HCT116 (cell line): ENCODE results near the gene CDC42EP3. TPM values are rescaled to one million over a fixed set of nuclear protein-coding genes. Genes with fewer than 3 reads are reported as not detected.

Experiments
- ATAC-seq: fragments of 200-7000 bp; cut with Tn5 transposase; 2 replicates; pipeline ENCODE4 v1.9.1; 2020; ENCODE audit warnings: mild to moderate bottlenecking, moderate library complexity
- BruUV-seq: library from RNA; stranded (reverse); fragments of 400-500 nt; replicated peaks from 2 replicates; lab custom pipeline; 2021; lab: Mats Ljungman, UMichigan
- CTCF ChIA-PET: fragments of 300-600 bp; sonication (Branson Sonifier 250); formaldehyde crosslinking; loops from one replicate; lab custom pipeline; 2021; ENCODE audit warnings: antibody characterized with exemption; lab: Charles Lee
- POLR2A ChIA-PET: fragments of 300-600, 350-600 bp; sonication (Branson Sonifier 250); formaldehyde crosslinking; loops from one replicate; lab custom pipeline; 2021; ENCODE audit warnings: antibody characterized with exemption; lab: Charles Lee
- RAD21 ChIA-PET, 2 experiments: fragments of 300-600 bp; sonication (Branson Sonifier 250); formaldehyde crosslinking; loops; one replicate each; lab custom pipeline; 2023; ENCODE audit warnings: low total read pairs in 2 of 2; ENCODE audit not compliant: uncharacterized antibody in 2 of 2, unreplicated experiment in 2 of 2, low non-redundant PET in 1 of 2; lab: Charles Lee
- DNase-seq: peaks from one replicate; pipeline ENCODE4 v3.0.0-alpha.2; 2010; ENCODE audit warnings: low read depth, low spot score
- H2AFZ ChIP-seq: fragments of 200-600 bp; shearing (Covaris generic), sonication (generic); 2 replicates; pipeline ENCODE4 v1.6.1; 2017; ENCODE audit warnings: low read depth, mixed run types, mixed read lengths, antibody characterized with exemption, low read length; ENCODE audit not compliant: poor library complexity, severe bottlenecking
- H3K27ac ChIP-seq: 2 replicates; pipeline ENCODE4 v1.5.1; 2012; ENCODE audit warnings: low read depth, low read length
- H3K27me3 ChIP-seq: fragments of 200-600 bp; sonication (generic); 2 replicates; pipeline ENCODE4 v1.6.1; 2016; ENCODE audit warnings: mixed run types, low read length, mixed read lengths; ENCODE audit not compliant: insufficient read depth
- H3K36me3 ChIP-seq, 2 experiments: fragments of 200-500 bp in 1 of 2; fragments of 200-600 bp in 1 of 2; sonication (Bioruptor generic) in 1 of 2; sonication (generic) in 1 of 2; 2 replicates each; pipeline versions ENCODE4 v1.5.1 to v1.6.1; 2014 to 2016; ENCODE audit warnings: low read length in 2 of 2, inconsistent platforms in 1 of 2, mixed read lengths in 1 of 2, mixed run types in 1 of 2; ENCODE audit not compliant: insufficient read depth in 2 of 2, control insufficient read depth in 1 of 2
- H3K4me1 ChIP-seq, 2 experiments: fragments of 200-600 bp in 1 of 2; sonication (generic) in 1 of 2; 2 replicates each; pipeline versions ENCODE4 v1.5.1 to v1.6.1; 2012 to 2017; ENCODE audit warnings: low read length in 2 of 2, inconsistent platforms in 1 of 2, mild to moderate bottlenecking in 1 of 2, mixed read lengths in 1 of 2, mixed run types in 1 of 2, moderate library complexity in 1 of 2; ENCODE audit not compliant: insufficient read depth in 2 of 2, control insufficient read depth in 1 of 2
- H3K4me2 ChIP-seq: fragments of 200-600 bp; sonication (generic); 2 replicates; pipeline ENCODE4 v1.6.1; 2017; ENCODE audit warnings: mixed run types, low read length, mixed read lengths
- H3K4me3 ChIP-seq, 2 experiments: fragments of 200-600 bp in 1 of 2; sonication (generic) in 1 of 2; replicated peaks in 1 of 2; 2 replicates each; pipeline ENCODE4 v1.5.1; 2011 to 2016; ENCODE audit warnings: low read length in 2 of 2, control low read depth in 1 of 2, low read depth in 1 of 2, mild to moderate bottlenecking in 1 of 2, mixed read lengths in 1 of 2, mixed run types in 1 of 2
- H3K79me2 ChIP-seq: fragments of 200-600 bp; sonication (generic); 2 replicates; pipeline ENCODE4 v1.6.1; 2017; ENCODE audit warnings: mild to moderate bottlenecking, mixed run types, low read length, moderate library complexity, mixed read lengths; ENCODE audit not compliant: insufficient read depth
- H3K9ac ChIP-seq: fragments of 200-600 bp; sonication (generic); 2 replicates; pipeline ENCODE4 v1.6.1; 2016; ENCODE audit warnings: low read length, mixed read lengths
- H3K9me2 ChIP-seq: fragments of 200-600 bp; sonication (generic), shearing (Covaris generic); 2 replicates; pipeline ENCODE4 v1.6.1; 2017; ENCODE audit warnings: mixed run types, mild to moderate bottlenecking, moderate library complexity; ENCODE audit not compliant: insufficient read depth
- H3K9me3 ChIP-seq, 2 experiments: fragments of 200-500 bp in 1 of 2; fragments of 200-600 bp in 1 of 2; sonication (Bioruptor generic) in 1 of 2; sonication (generic) in 1 of 2; 2 replicates each; pipeline ENCODE4 v1.6.1; 2014 to 2017; ENCODE audit warnings: low read length in 2 of 2, mixed read lengths in 2 of 2, inconsistent platforms in 1 of 2, low read depth in 1 of 2, mild to moderate bottlenecking in 1 of 2, mixed run types in 1 of 2, moderate library complexity in 1 of 2; ENCODE audit not compliant: control insufficient read depth in 1 of 2, insufficient read depth in 1 of 2
- H4K20me1 ChIP-seq: fragments of 200-600 bp; sonication (generic), shearing (Covaris generic); 2 replicates; pipeline ENCODE4 v1.6.1; 2017; ENCODE audit warnings: mixed run types, mild to moderate bottlenecking, moderate library complexity; ENCODE audit not compliant: insufficient read depth
- CEBPB ChIP-seq: IDR thresholded peaks from 2 replicates; pipeline ENCODE4 v1.6.1; 2012; ENCODE audit warnings: low read depth
- EZH2phosphoT487 ChIP-seq: fragments of 200-600 bp; IDR thresholded peaks from 2 replicates; pipeline ENCODE4 v1.6.1; 2018; ENCODE audit warnings: antibody characterized with exemption, borderline replicate concordance
- POLR2AphosphoS5 ChIP-seq: IDR thresholded peaks from 2 replicates; pipeline ENCODE4 v1.6.1; 2011; ENCODE audit warnings: mild to moderate bottlenecking, low read depth, low read length, moderate library complexity
- RAD21 ChIP-seq: IDR thresholded peaks from 2 replicates; pipeline ENCODE4 v1.6.1; 2012; ENCODE audit warnings: low read depth, mild to moderate bottlenecking
- SIN3A ChIP-seq: IDR thresholded peaks from 2 replicates; pipeline ENCODE4 v1.6.1; 2012; ENCODE audit warnings: low read depth
- SP1 ChIP-seq: IDR thresholded peaks from 2 replicates; pipeline ENCODE4 v1.6.1; 2012; ENCODE audit warnings: low read depth
- SRF ChIP-seq: IDR thresholded peaks from 2 replicates; pipeline ENCODE4 v1.6.1; 2012; ENCODE audit warnings: low read depth
- ZNF274 ChIP-seq: fragments of 200-500 bp; sonication (Bioruptor generic); IDR thresholded peaks from 2 replicates; pipeline ENCODE4 v1.6.1; 2014; ENCODE audit warnings: mild to moderate bottlenecking, low read depth, low read length, inconsistent platforms
- intact Hi-C: fragments of 100-400 bp; cut with micrococcal nuclease; formaldehyde crosslinking; loops from 2 replicates; pipeline ENCODE4 v1.10.0; 2022
- total RNA-seq: library from RNA; stranded (reverse); gene quantifications from one replicate; pipeline ENCODE4 v1.2.1, GENCODE V29; 2021; ENCODE audit not compliant: unreplicated experiment
- TF ChIP-seq, protein P1 (sequence below): IDR thresholded peaks from 2 replicates; pipeline ENCODE4 v1.6.1; 2012; ENCODE audit warnings: low read depth

The CDC42EP3 gene
- total RNA-seq, 1 experiment from 2014 or later: 38.2 TPM

DNA sequence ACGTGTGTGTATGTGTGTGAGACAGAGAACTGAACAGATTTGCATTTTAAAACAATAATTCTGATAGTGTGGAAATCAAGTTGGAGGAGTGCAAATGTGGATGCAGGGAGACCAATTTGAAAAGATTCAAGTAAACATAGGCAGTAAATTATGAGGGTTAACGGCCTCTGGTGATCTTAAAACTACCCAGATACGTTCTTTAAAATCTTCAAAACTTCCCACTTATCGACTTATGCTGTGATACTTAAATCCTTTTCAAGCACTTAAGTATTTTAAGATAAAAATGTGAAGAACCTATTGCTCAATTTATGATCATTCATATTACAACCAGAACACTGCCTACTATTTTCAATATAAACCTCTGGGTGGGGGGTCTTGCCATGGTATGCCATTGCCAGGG, 37.7 kb upstream of the CDC42EP3 start:
- POLR2A ChIA-PET: no interaction called here
- H4K20me1 ChIP-seq: no peaks in the 10 kb centered on the region
- no TSS peak for BruUV-seq
- RAD21 ChIA-PET: no interaction called here
- no peak overlapping the region for H3K27ac ChIP-seq
- H3K4me2 ChIP-seq: no peak overlapping the region
- TF ChIP-seq SIN3A (no peak), POLR2AphosphoS5 (no peak), EZH2phosphoT487 (no peak), ZNF274 (no peak), SP1 (no peak), RAD21 (no peak), SRF (no peak), CEBPB (no peak)
- TF ChIP-seq, protein P1, sequence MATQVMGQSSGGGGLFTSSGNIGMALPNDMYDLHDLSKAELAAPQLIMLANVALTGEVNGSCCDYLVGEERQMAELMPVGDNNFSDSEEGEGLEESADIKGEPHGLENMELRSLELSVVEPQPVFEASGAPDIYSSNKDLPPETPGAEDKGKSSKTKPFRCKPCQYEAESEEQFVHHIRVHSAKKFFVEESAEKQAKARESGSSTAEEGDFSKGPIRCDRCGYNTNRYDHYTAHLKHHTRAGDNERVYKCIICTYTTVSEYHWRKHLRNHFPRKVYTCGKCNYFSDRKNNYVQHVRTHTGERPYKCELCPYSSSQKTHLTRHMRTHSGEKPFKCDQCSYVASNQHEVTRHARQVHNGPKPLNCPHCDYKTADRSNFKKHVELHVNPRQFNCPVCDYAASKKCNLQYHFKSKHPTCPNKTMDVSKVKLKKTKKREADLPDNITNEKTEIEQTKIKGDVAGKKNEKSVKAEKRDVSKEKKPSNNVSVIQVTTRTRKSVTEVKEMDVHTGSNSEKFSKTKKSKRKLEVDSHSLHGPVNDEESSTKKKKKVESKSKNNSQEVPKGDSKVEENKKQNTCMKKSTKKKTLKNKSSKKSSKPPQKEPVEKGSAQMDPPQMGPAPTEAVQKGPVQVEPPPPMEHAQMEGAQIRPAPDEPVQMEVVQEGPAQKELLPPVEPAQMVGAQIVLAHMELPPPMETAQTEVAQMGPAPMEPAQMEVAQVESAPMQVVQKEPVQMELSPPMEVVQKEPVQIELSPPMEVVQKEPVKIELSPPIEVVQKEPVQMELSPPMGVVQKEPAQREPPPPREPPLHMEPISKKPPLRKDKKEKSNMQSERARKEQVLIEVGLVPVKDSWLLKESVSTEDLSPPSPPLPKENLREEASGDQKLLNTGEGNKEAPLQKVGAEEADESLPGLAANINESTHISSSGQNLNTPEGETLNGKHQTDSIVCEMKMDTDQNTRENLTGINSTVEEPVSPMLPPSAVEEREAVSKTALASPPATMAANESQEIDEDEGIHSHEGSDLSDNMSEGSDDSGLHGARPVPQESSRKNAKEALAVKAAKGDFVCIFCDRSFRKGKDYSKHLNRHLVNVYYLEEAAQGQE: no peak
- no peak overlapping the region for H2AFZ ChIP-seq
- no peaks in the 10 kb centered on the region for H3K27me3 ChIP-seq
- H3K9ac ChIP-seq: no peak overlapping the region
- intact Hi-C loops: no loop called here
- no peaks in the 10 kb centered on the region for H3K79me2 ChIP-seq
- no peaks in the 10 kb centered on the region for H3K9me3 ChIP-seq
- H3K4me1 ChIP-seq: peaks cover 11 to 13% of the 10 kb centered on the region in 2 experiments; a peak in 3 of 4 replicates
- H3K4me3 ChIP-seq: no peak overlapping the region
- CTCF ChIA-PET: no interaction called here
- no peak for DNase-seq
- no peaks in the 10 kb centered on the region for H3K36me3 ChIP-seq
- no peaks in the 10 kb centered on the region for H3K9me2 ChIP-seq
- no peak for ATAC-seq
